Activated CD8-positive, alpha-beta T cell treated with anti-CD3 and anti-CD28 coated beads, Interleukin-2, amount 10 ng/mL, durations not matched to agents 7 days and 5 days (primary cell): ENCODE data around the gene TRIM52. TPM values are rescaled to one million over a fixed set of nuclear protein-coding genes. Genes with fewer than 3 reads are reported as not detected.
A peak's percentile ranks its signal among the peaks of the same experiment; 100 is the strongest.
"Not testable (repeated sequence)": the region's sequence is repeated elsewhere in the genome, so short reads cannot be mapped to it uniquely, and the experiment has no call there.

Source experiments
- ATAC-seq: fragments of 150-1000 bp; cut with Tn5 transposase; one replicate; pipeline ENCODE4 v1.10.0; 2021; ENCODE audit warnings: moderate library complexity
- CTCF ChIA-PET: fragments of 350-600 bp; sonication (Branson Sonifier 250); formaldehyde crosslinking; loops from one replicate; lab custom pipeline; 2021; ENCODE audit warnings: antibody characterized with exemption; lab: Charles Lee
- POLR2A ChIA-PET: fragments of 350-600 bp; sonication (Branson Sonifier 250); formaldehyde crosslinking; loops from one replicate; lab custom pipeline; 2021; ENCODE audit warnings: antibody characterized with exemption; lab: Charles Lee
- DNase-seq: peaks from one replicate; pipeline ENCODE4 v3.0.0-alpha.2; 2020
- H3K27ac Mint-ChIP-seq: one replicate; pipeline ENCODE4 v1.8.0; 2021; ENCODE audit warnings: mild to moderate bottlenecking, mixed read lengths
- H3K27me3 Mint-ChIP-seq: one replicate; pipeline ENCODE4 v1.8.0; 2021; ENCODE audit warnings: low read depth, mixed read lengths
- H3K36me3 Mint-ChIP-seq: one replicate; pipeline ENCODE4 v1.8.0; 2021; ENCODE audit warnings: low read depth, mixed read lengths
- H3K4me1 Mint-ChIP-seq: one replicate; pipeline ENCODE4 v1.8.0; 2021; ENCODE audit warnings: low read depth, mixed read lengths
- H3K4me3 Mint-ChIP-seq: one replicate; pipeline ENCODE4 v1.8.0; 2021; ENCODE audit warnings: mild to moderate bottlenecking, mixed read lengths
- H3K9me3 Mint-ChIP-seq: one replicate; pipeline ENCODE4 v1.8.0; 2022; ENCODE audit warnings: mixed read lengths; ENCODE audit not compliant: insufficient read depth
- microRNA-seq: library from miRNA; unstranded; fragments of <30 nt; microRNA quantifications from one replicate; pipeline ENCODE4 v1.2.0, GENCODE V29; 2022
- total RNA-seq, 2 experiments: library from RNA; stranded (reverse); gene quantifications; one replicate each; pipeline ENCODE4 v1.2.3, GENCODE V29; 2021

TRIM52 gene
- total RNA-seq, 2 experiments from 2014 or later = 22.4 to 23.2 TPM

DNA sequence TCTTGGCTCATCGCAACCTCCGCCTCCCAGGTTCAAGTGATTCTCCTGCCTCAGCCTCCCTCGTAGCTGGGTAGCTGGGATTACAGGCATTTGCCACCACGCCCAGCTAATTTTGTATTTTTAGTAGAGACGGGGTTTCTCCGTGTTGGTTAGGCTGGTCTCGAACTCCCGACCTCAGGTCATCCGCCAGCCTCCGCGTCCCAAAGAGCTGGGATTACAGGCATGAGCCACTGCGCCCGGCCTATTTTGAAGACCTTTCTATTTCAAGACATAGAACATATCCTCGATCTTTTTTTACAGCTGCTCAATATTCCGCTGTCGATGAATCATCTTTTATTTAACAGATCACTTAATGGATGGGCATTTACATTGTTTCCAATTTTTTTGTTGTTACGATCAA lies 50.2 kb downstream of the TRIM52 start:
- Mint-ChIP-seq H3K4me1 (peaks cover 29% of the 10 kb centered on the region), H3K27me3 (peaks cover 12% of the 10 kb centered on the region)
- CTCF ChIA-PET = interaction anchor here (1.5 kb wide), 1 partner anchor 26 kb away, joined by 3 read pairs; no protein-coding TSS in a partner anchor
- H3K4me3 Mint-ChIP-seq, ATAC-seq, POLR2A ChIA-PET, H3K27ac Mint-ChIP-seq, H3K9me3 Mint-ChIP-seq, DNase-seq, H3K36me3 Mint-ChIP-seq: not testable (repeated sequence)

DNA sequence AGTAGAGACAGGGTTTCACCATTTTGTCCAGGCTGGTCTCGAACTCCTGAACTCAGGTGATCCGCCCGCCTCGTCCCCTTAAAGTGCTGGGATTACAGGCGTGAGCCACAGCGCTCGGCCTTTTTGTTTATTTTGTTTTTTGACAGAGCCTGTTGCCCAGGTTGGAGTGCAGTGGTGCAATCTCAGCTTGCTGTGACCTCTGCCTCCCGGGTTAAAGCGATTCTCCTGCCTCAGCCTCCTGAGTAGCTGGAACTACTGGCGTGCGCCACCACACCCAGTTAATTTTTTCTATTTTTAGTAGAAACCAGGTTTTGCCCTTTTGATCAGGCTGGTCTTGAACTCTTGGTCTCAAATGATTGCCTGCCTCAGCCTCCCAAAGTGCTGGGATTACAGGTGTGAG lies 50.8 kb downstream of the TRIM52 start:
- peaks cover 16% of the 10 kb centered on the region for H3K27me3 Mint-ChIP-seq
- ATAC-seq = not testable (repeated sequence)

DNA sequence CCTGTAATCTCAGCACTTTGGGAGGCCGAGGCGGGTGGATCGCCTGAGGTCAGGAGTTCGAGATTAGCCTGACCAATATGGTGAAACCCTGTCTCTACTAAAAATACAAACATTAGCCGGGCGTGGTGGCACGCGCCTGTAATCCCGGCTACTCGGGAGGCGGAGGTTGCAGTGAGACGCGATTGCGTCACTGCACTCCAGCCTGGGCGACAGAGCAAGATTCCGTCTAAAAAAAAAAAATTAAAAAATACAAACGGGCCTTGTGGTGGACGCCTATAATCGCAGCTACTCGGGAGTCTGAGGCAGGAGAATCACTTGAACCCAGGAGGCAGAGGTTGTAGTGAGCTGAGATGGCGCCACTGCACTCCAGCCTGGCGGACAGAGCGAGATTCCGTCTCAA lies 51.9 kb downstream of the TRIM52 start:
- ATAC-seq, H3K36me3 Mint-ChIP-seq, H3K9me3 Mint-ChIP-seq, DNase-seq, H3K27ac Mint-ChIP-seq, H3K4me3 Mint-ChIP-seq: not testable (repeated sequence)
- H3K4me1 Mint-ChIP-seq = peaks cover 34% of the 10 kb centered on the region
- H3K27me3 Mint-ChIP-seq = peaks cover 18% of the 10 kb centered on the region
- ChIA-PET POLR2A (interaction anchor here (2.7 kb wide), 1 partner anchor 20 kb away, joined by 20 read pairs; no protein-coding TSS in a partner anchor), CTCF (interaction anchor here (3.0 to 5.5 kb wide), 2 partner anchors 18 to 24 kb away, joined by 18 to 78 read pairs; no protein-coding TSS in a partner anchor)

More for the DNA sequence above, 50.8 kb downstream of the TRIM52 start:
- H3K4me3 Mint-ChIP-seq, CTCF ChIA-PET, H3K9me3 Mint-ChIP-seq, POLR2A ChIA-PET, H3K36me3 Mint-ChIP-seq, H3K27ac Mint-ChIP-seq, DNase-seq: not testable (repeated sequence)
- peaks cover 31% of the 10 kb centered on the region for H3K4me1 Mint-ChIP-seq

DNA sequence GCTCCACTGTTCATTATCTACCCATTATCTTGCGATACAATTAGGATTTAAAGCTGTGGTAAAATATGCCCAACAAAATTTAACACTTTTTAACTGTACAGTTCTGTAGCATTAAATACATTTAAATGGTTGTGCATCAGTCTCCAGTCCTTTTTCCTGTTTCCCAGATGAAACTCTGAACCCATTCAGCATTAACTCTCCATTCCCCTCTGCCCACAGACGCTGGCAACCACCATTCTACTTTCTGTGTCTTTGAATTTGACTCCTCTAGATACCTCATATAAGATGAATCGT lies 53.0 kb downstream of the TRIM52 start:
- DNase-seq = no peak
- ChIA-PET CTCF (interaction anchor here (0.8 to 5.5 kb wide), 9 partner anchors 8 to 39 kb away, joined by 3 to 78 read pairs (median 8); partner anchors contain the start of gene TRIM41), POLR2A (interaction anchor here (1.0 to 5.3 kb wide), 8 partner anchors 8 to 377 kb away, joined by 3 to 40 read pairs (median 14); partner anchors contain the start of genes TRIM41 and TRIM52)
- H3K4me1 Mint-ChIP-seq = peaks cover 40% of the 10 kb centered on the region
- peaks cover 4% of the 10 kb centered on the region for H3K36me3 Mint-ChIP-seq
- peaks cover 22% of the 10 kb centered on the region for H3K27me3 Mint-ChIP-seq
- no peaks in the 10 kb centered on the region for H3K9me3 Mint-ChIP-seq
- peak overlapping the region; percentile 86 for H3K27ac Mint-ChIP-seq
- H3K4me3 Mint-ChIP-seq = peak overlapping the region; percentile 78
- ATAC-seq = no peak

DNA sequence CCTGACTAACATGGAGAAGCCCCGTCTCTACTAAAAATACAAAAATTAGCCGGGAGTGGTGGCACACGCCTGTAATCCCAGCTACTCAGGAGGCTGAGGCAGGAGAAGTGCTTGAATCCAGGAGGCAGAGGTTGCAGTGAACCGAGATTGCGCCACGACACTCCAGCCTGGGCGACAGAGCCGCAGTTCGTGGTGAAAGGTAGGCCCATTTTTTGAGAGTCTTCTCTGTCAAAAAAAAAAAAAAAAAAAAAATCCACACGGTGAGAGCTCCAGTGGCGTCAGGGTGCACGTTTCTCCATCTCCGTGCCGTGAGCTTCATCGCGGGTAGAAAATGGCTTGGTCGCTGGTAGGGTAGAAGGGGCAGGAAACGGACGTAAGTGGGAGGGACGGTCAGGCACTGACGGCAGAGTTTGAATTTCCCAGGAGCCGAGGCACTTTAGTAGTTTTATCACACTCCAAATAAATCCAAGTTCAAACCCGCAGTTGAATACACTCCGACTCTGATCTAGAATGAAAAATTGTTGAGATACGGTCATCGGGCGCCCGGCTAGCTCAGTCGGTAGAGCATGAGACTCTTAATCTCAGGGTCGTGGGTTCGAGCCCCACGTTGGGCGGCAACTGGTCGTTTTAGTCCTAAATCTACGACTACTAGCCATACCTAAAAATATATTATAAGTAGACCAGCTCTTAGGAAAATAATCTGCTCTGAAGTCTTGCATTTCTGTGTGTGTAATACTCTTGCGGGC lies 53.6 kb downstream of the TRIM52 start:
- CTCF ChIA-PET = interaction anchor here (0.7 to 5.5 kb wide), 14 partner anchors 8 to 49 kb away, joined by 3 to 78 read pairs (median 4); partner anchors contain the start of gene TRIM41
- Mint-ChIP-seq H3K4me1 (peaks cover 40% of the 10 kb centered on the region), H3K9me3 (no peaks in the 10 kb centered on the region), H3K27me3 (peaks cover 23% of the 10 kb centered on the region), H3K4me3 (peak overlapping the region; percentile 78), H3K36me3 (peaks cover 4% of the 10 kb centered on the region), H3K27ac (peak overlapping the region; percentile 86)
- POLR2A ChIA-PET = interaction anchor here (0.8 to 5.3 kb wide), 11 partner anchors 9 to 377 kb away, joined by 3 to 40 read pairs (median 4); partner anchors contain the start of genes TRIM41 and TRIM52
- DNase-seq = peak; percentile 89
- ATAC-seq = peak; percentile 68

DNA sequence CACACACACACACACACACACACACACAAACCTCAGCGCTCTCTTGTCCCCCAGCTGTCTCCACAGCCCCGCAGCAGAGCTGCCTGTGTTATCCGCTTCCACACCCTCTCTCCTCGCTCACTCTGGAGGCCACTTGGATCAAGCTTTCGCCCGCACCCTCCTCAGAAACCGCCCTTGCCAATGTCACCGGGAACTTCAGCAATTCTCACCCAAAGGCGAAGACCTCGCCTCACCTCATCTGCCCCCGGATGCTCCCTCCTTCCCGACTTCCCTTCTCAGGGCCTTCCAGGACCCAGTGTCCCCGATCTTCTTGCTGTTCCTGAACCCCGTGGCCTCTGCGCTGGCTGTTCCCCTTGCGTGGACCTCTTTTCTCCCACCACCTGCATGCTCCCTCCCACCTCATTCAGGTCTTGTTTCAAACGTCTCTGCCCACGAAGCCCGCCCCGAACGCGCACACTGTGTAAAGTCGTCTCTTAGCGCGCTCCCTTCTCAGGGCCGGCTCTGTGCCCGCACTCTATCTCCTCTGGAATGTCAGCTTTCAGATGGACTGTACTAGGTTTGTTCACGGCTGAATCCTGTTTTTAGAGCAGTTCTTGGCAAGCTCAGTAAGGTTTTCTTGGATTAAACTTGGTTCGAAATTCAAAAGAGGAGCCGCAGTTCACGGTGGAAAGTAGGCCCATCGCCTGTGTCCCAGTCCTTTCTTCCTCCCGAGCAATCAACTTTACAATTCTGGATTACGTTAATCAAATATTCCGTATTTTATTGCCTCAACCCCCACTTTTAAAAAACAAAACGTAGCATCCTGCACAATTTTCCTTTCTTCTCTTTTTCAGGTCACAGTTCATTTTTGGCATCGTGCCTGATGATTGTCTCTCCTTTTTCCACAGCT lies 54.9 kb downstream of the TRIM52 start:
- peak overlapping the region; percentile 86 for H3K27ac Mint-ChIP-seq
- peak overlapping the region; percentile 78 for H3K4me3 Mint-ChIP-seq
- peaks cover 29% of the 10 kb centered on the region for H3K27me3 Mint-ChIP-seq
- peaks cover 36% of the 10 kb centered on the region for H3K4me1 Mint-ChIP-seq
- ChIA-PET POLR2A (interaction anchor here (0.6 to 5.3 kb wide), 7 partner anchors 8 to 55 kb away, joined by 3 to 40 read pairs (median 20); partner anchors contain the start of genes TRIM41 and TRIM52), CTCF (interaction anchor here (0.8 to 5.5 kb wide), 10 partner anchors 8 to 51 kb away, joined by 3 to 78 read pairs (median 8); partner anchors contain the start of gene TRIM41)
- H3K36me3 Mint-ChIP-seq = peaks cover 4% of the 10 kb centered on the region
- DNase-seq = no peak
- H3K9me3 Mint-ChIP-seq = no peaks in the 10 kb centered on the region
- ATAC-seq = no peak

Small RNA genes lying within 50 kb of the gene (microRNA-seq; reads per million reads assigned to microRNA genes)
- not detected for gene MIR4638

Other genes with a start within 250 kb of the TRIM52 start
- gene BTNL9, start 220.9 kb downstream of the TRIM52 start, total RNA-seq = not detected
- not detected for gene OR2V1, start 130.0 kb downstream of the TRIM52 start, total RNA-seq
- not detected for gene OR2V2, start 113.6 kb downstream of the TRIM52 start, total RNA-seq
- 1 to 10 TPM; 1.1 to 1.5 TPM for gene TRIM7, start 55.9 kb downstream of the TRIM52 start, total RNA-seq
- 10 to 100 TPM; 40.0 to 44.7 TPM for gene TRIM41, start 37.9 kb downstream of the TRIM52 start, total RNA-seq
- 1,000 to 10,000 TPM; 1,796 to 1,942 TPM for gene RACK1, start 17.2 kb downstream of the TRIM52 start, total RNA-seq
- not detected for gene OR4F3, start 106.1 kb upstream of the TRIM52 start, total RNA-seq